Endothelial cell of umbilical vein (primary cell): Measurements from ENCODE around the gene CTNND2. TPM values are rescaled to one million over a fixed set of nuclear protein-coding genes. Genes with fewer than 3 reads are reported as not detected.

Source experiments
- BruUV-seq: library from RNA; stranded (reverse); fragments of 400-500 nt; replicated peaks from 2 replicates; lab custom pipeline; 2021; lab: Mats Ljungman, UMichigan
- CTCF ChIA-PET: fragments of 300-600, 350-600 bp; sonication (Branson Sonifier 250); formaldehyde crosslinking; loops from one replicate; lab custom pipeline; 2021; ENCODE audit warnings: antibody characterized with exemption, inconsistent platforms; lab: Charles Lee
- POLR2A ChIA-PET: fragments of 300-600, 350-600 bp; sonication (Branson Sonifier 250); formaldehyde crosslinking; loops from one replicate; lab custom pipeline; 2021; ENCODE audit warnings: antibody characterized with exemption, inconsistent platforms; lab: Charles Lee
- DNase-seq: peaks from one replicate; pipeline ENCODE4 v3.0.0-alpha.2; 2011; ENCODE audit warnings: low read depth, low spot score
- FAIRE-seq: peaks from 2 replicates; lab custom pipeline; 2011; peaks lifted over from hg19 to GRCh38; lab: Jason Lieb, UNC
- H2AFZ ChIP-seq: 2 replicates; pipeline ENCODE4 v1.6.0; 2012; ENCODE audit warnings: low read depth, low read length, control low read depth, inconsistent platforms
- H3K27ac ChIP-seq: 2 replicates; pipeline ENCODE4 v1.5.1; 2011; ENCODE audit warnings: low read depth, mild to moderate bottlenecking, control low read depth, low read length, moderate library complexity; ENCODE audit not compliant: insufficient read depth
- H3K27me3 ChIP-seq, 2 experiments: 2 replicates each; pipeline versions ENCODE4 v1.6.0 to v1.6.1; 2011; ENCODE audit warnings: low read length in 2 of 2, mixed read lengths in 1 of 2; ENCODE audit not compliant: control insufficient read depth in 2 of 2, insufficient read depth in 2 of 2
- H3K36me3 ChIP-seq, 2 experiments: 2 replicates in 1 of 2; 3 replicates in 1 of 2; pipeline ENCODE4 v1.5.1; 2011; ENCODE audit warnings: low read length in 2 of 2, mild to moderate bottlenecking in 1 of 2, moderate library complexity in 1 of 2; ENCODE audit not compliant: control insufficient read depth in 2 of 2, insufficient read depth in 2 of 2; ENCODE audit errors: extremely low read depth in 1 of 2
- H3K4me1 ChIP-seq: 3 replicates; pipeline ENCODE4 v1.5.1; 2011; ENCODE audit warnings: mild to moderate bottlenecking, low read length; ENCODE audit not compliant: control insufficient read depth, insufficient read depth; ENCODE audit errors: extremely low read depth
- H3K4me2 ChIP-seq: 2 replicates; pipeline ENCODE4 v1.6.1; 2011; ENCODE audit warnings: low read length, control low read depth, mixed read lengths; ENCODE audit not compliant: insufficient read depth
- H3K4me3 ChIP-seq, 3 experiments: fragments of 200-600 bp in 1 of 3; sonication (generic), shearing (Covaris generic) in 1 of 3; replicated peaks in 1 of 3; 2 replicates each; pipeline ENCODE4 v1.5.1; 2011 to 2016; ENCODE audit warnings: control low read depth in 3 of 3, low read length in 3 of 3, mild to moderate bottlenecking in 2 of 3, inconsistent platforms in 1 of 3, low read depth in 1 of 3, moderate library complexity in 1 of 3; ENCODE audit not compliant: insufficient read depth in 1 of 3
- H3K79me2 ChIP-seq: 2 replicates; pipeline ENCODE4 v1.6.0; 2012; ENCODE audit warnings: low read length, inconsistent platforms; ENCODE audit not compliant: control insufficient read depth, insufficient read depth
- H3K9ac ChIP-seq: replicated peaks from 2 replicates; pipeline ENCODE3; 2011; ENCODE audit warnings: low read length, control low read depth; ENCODE audit not compliant: insufficient read depth; ENCODE audit errors: extremely low read depth
- H3K9me1 ChIP-seq: replicated peaks from 3 replicates; pipeline ENCODE4 v1.6.0; 2011; ENCODE audit warnings: mild to moderate bottlenecking, low read length; ENCODE audit not compliant: control insufficient read depth, insufficient read depth; ENCODE audit errors: extremely low read depth
- H3K9me3 ChIP-seq: replicated peaks from 2 replicates; pipeline ENCODE4 v1.5.1; 2012; ENCODE audit warnings: low read length, inconsistent platforms; ENCODE audit not compliant: control insufficient read depth, insufficient read depth
- H4K20me1 ChIP-seq: replicated peaks from 2 replicates; pipeline ENCODE3; 2011; ENCODE audit warnings: mild to moderate bottlenecking, low read length; ENCODE audit not compliant: control insufficient read depth, insufficient read depth; ENCODE audit errors: extremely low read depth
- CTCF ChIP-seq, 2 donors: IDR thresholded peaks; 1 replicate in 1 of 2; 2 replicates in 1 of 2; pipeline ENCODE4 v1.5.1; 2011; ENCODE audit warnings: low read length in 2 of 2, mild to moderate bottlenecking in 2 of 2, moderate library complexity in 2 of 2, control low read depth in 1 of 2, inconsistent platforms in 1 of 2, low read depth in 1 of 2; ENCODE audit not compliant: insufficient read depth in 1 of 2; ENCODE audit errors: extremely low read depth in 1 of 2
- EZH2 ChIP-seq: IDR thresholded peaks from 2 replicates; pipeline ENCODE4 v1.6.1; 2012; ENCODE audit warnings: borderline replicate concordance, low read depth, mild to moderate bottlenecking, moderate library complexity, low read length, inconsistent platforms; ENCODE audit not compliant: severe bottlenecking
- FOS ChIP-seq: IDR thresholded peaks from 2 replicates; pipeline ENCODE4 v1.6.1; 2011; ENCODE audit warnings: mild to moderate bottlenecking, low read length, moderate library complexity, borderline replicate concordance; ENCODE audit not compliant: insufficient read depth
- GATA2 ChIP-seq: IDR thresholded peaks from 2 replicates; pipeline ENCODE4 v1.7.0; 2011; ENCODE audit warnings: low read depth, mild to moderate bottlenecking, moderate library complexity, mixed read lengths, low read length; ENCODE audit not compliant: insufficient read length, insufficient read depth
- JUN ChIP-seq: IDR thresholded peaks from 2 replicates; pipeline ENCODE4 v1.6.1; 2011; ENCODE audit warnings: borderline replicate concordance, low read depth; ENCODE audit not compliant: insufficient read length, insufficient read depth
- MAX ChIP-seq: IDR thresholded peaks from 2 replicates; pipeline ENCODE4 v1.6.1; 2011; ENCODE audit not compliant: insufficient read depth, insufficient read length
- MYC ChIP-seq: IDR thresholded peaks from one replicate; pipeline ENCODE4 v1.6.1; 2011; ENCODE audit warnings: mild to moderate bottlenecking, low read depth, low read length
- POLR2A ChIP-seq: IDR thresholded peaks from 2 replicates; pipeline ENCODE4 v1.6.1; 2012; ENCODE audit warnings: low read depth, mild to moderate bottlenecking, control low read depth, low read length
- POLR2AphosphoS5 ChIP-seq: IDR thresholded peaks from 2 replicates; pipeline ENCODE4 v1.6.1; 2012; ENCODE audit warnings: low read depth, mild to moderate bottlenecking, control low read depth, low read length, moderate library complexity; ENCODE audit not compliant: insufficient read depth
- dilution Hi-C: fragments of 300-500 bp; cut with MboI; formaldehyde crosslinking; loops from one replicate; pipeline ENCODE4 v1.15.0; 2019; ENCODE audit warnings: low sequenced_read_pairs; ENCODE audit not compliant: extremely low pct_ligation_motif_present
- intact Hi-C: fragments of 100-400 bp; cut with micrococcal nuclease; formaldehyde crosslinking; loops from one replicate; pipeline ENCODE4 v1.10.0; 2022
- polyA plus RNA-seq, 4 experiments: library from polyadenylated mRNA; depleted of rRNA in 3 of 4; stranded (reverse) in 3 of 4; unstranded in 1 of 4; fragments of >200 nt; gene quantifications; 2 replicates each; pipeline versions ENCODE4 v1.2.1 to v1.2.3, GENCODE V29; 2011 to 2012; ENCODE audit warnings: missing spikeins in 1 of 4
- total RNA-seq: library from RNA; stranded (reverse); gene quantifications from 2 replicates; pipeline ENCODE4 v1.2.3, GENCODE V29; 2021

Gene CTNND2
- total and polyA plus RNA-seq, 2 donors (not counting 3 experiments of a cell fraction or from before 2014, with no cell fraction given): not detected

GRCh38 chr5:11815481-11815880 is 88.8 kb downstream of the CTNND2 start:
- intact Hi-C loops: no loop called here
- TF ChIP-seq MAX: no peak
- no peak for TF ChIP-seq GATA2
- TF ChIP-seq CTCF (IDR thresholded peaks at IDR 0.05; ENCODE audit: extremely low read depth in 1 of 2, insufficient read depth in 1 of 2, low read depth in 1 of 2, low read length in 2 of 2): no peak
- TF ChIP-seq POLR2AphosphoS5: no peak
- TF ChIP-seq JUN: no peak
- TF ChIP-seq MYC: no peak
- TF ChIP-seq EZH2: no peak
- no peak for TF ChIP-seq FOS
- TF ChIP-seq POLR2A: no peak
- FAIRE-seq: no peak
- Histone ChIP-seq H3K4me1 (no peaks in the 10 kb centered on the region), H4K20me1 (no peaks in the 10 kb centered on the region), H3K27ac (no peak overlapping the region), H3K4me2 (no peak overlapping the region), H3K27me3 (no peaks in the 10 kb centered on the region), H2AFZ (no peak overlapping the region), H3K79me2 (no peaks in the 10 kb centered on the region), H3K9me1 (no peaks in the 10 kb centered on the region), H3K4me3 (no peak overlapping the region), H3K36me3 (no peaks in the 10 kb centered on the region), H3K9me3 (peaks cover 3% of the 10 kb centered on the region), H3K9ac (no peak overlapping the region)
- no peak for DNase-seq
- dilution Hi-C loops: no loop called here
- BruUV-seq: no TSS peak
- CTCF ChIA-PET: no interaction called here
- POLR2A ChIA-PET: no interaction called here
